ENCODE results near the gene TNS3. TPM values are rescaled to one million over a fixed set of nuclear protein-coding genes. Genes with fewer than 3 reads are reported as not detected.

The TNS3 gene
- total RNA-seq, 1 donor from 2014 or later: 120 TPM

DNA sequence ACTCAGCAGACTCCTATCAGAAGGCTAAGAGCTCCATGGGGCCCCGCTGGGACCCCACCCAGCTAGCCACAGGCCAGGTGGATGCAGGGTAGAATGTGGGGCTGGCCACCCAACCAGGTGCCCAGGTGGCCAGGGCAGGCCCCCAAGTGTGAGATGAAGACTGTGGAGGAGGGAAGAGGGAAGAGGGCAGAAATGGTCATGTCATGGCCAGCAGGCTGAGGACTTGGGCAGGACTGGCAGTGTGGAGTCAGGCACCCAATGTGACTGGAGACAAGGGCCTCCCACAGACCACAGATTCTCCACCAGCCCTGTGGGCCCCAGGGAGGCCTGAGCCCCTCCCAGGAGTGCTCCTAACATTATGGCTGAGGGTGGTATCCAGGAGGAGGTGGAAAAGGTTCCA is 141.6 kb downstream of the TNS3 start:
- Mint-ChIP-seq H3K9me3 (ENCODE audit: low read depth) (no peaks in the 10 kb centered on the region), H3K27ac (no peak overlapping the region), H3K27me3 (no peaks in the 10 kb centered on the region), H3K4me1 (ENCODE audit: low read depth) (peaks cover 26% of the 10 kb centered on the region), H3K4me3 (ENCODE audit: low read depth) (no peak overlapping the region), H3K36me3 (ENCODE audit: insufficient read depth) (peaks cover 14% of the 10 kb centered on the region)
- no peak for DNase-seq (ENCODE audit: low spot score, unreplicated experiment)
- TF ChIP-seq, protein P1, sequence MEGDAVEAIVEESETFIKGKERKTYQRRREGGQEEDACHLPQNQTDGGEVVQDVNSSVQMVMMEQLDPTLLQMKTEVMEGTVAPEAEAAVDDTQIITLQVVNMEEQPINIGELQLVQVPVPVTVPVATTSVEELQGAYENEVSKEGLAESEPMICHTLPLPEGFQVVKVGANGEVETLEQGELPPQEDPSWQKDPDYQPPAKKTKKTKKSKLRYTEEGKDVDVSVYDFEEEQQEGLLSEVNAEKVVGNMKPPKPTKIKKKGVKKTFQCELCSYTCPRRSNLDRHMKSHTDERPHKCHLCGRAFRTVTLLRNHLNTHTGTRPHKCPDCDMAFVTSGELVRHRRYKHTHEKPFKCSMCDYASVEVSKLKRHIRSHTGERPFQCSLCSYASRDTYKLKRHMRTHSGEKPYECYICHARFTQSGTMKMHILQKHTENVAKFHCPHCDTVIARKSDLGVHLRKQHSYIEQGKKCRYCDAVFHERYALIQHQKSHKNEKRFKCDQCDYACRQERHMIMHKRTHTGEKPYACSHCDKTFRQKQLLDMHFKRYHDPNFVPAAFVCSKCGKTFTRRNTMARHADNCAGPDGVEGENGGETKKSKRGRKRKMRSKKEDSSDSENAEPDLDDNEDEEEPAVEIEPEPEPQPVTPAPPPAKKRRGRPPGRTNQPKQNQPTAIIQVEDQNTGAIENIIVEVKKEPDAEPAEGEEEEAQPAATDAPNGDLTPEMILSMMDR (IDR thresholded peaks at IDR 0.05; ENCODE audit: unreplicated experiment): no peak

DNA sequence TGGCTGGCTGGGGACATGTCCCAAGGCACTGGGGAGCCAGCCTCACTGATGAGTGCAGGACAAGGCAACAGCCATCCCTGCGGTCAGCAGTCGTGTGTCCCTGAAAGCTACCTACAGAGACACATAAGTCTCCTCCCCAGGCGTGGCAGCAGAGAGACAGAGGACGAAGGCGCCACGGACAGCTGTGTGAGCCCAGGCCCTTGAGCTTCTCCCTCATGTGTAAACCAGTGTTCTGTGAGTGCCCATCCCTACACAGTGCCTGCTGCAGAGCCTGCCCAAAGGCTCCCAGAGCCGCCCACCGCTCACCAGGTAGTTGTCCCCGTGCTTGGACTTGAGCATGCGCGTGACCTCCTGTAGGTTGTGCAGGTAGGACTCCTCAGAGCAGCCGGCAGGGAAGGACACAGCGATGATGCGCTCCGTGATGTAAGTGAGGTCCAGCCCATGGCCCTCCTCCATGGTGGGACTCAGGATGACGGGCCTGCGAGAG is 142.7 kb downstream of the TNS3 start:
- H3K36me3 Mint-ChIP-seq (ENCODE audit: insufficient read depth): peaks cover 18% of the 10 kb centered on the region
- no peak overlapping the region for H3K4me3 Mint-ChIP-seq (ENCODE audit: low read depth)
- DNase-seq (ENCODE audit: low spot score, unreplicated experiment): no peak
- H3K27ac Mint-ChIP-seq: peak overlapping the region; percentile 73
- peaks cover 20% of the 10 kb centered on the region for H3K4me1 Mint-ChIP-seq (ENCODE audit: low read depth)
- TF ChIP-seq, protein P1 (IDR thresholded peaks at IDR 0.05; ENCODE audit: unreplicated experiment): no peak
- H3K9me3 Mint-ChIP-seq (ENCODE audit: low read depth): no peaks in the 10 kb centered on the region
- no peaks in the 10 kb centered on the region for H3K27me3 Mint-ChIP-seq

DNA sequence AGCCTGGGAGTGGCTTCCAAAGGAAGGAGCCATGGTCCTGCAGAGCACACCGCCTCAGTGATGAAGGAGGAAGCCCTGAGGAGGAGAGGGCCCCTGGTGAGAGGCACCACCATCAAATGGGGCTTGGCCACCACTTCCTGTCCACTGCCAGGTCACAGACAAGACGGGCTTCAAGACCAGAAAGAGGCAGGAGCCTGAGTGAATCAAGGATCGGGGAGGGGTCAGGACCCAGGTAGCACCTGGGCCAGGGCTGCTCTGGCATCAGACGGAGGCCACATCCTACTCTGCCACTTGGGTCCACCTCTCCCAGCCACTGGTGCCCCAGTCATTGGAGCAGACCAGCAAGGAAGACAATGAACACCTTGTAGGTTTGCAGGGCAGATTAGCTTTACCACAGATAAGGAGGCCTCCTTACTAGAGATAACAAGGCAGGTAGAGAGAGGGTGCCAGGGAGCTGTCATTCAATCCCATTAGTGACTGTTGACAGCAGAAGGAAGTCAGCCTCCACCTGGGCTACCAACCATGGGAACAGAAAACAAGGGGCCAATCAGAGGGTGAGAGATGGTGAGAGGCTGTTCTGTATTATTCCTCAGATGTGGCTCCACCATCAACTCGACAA is 143.4 kb downstream of the TNS3 start:
- H3K36me3 Mint-ChIP-seq (ENCODE audit: insufficient read depth): peaks cover 21% of the 10 kb centered on the region
- no peaks in the 10 kb centered on the region for H3K9me3 Mint-ChIP-seq (ENCODE audit: low read depth)
- H3K27me3 Mint-ChIP-seq: no peaks in the 10 kb centered on the region
- DNase-seq (ENCODE audit: low spot score, unreplicated experiment): no peak
- no peak overlapping the region for H3K4me3 Mint-ChIP-seq (ENCODE audit: low read depth)
- peaks cover 18% of the 10 kb centered on the region for H3K4me1 Mint-ChIP-seq (ENCODE audit: low read depth)
- peak overlapping the region; percentile 73 for H3K27ac Mint-ChIP-seq
- TF ChIP-seq, protein P1 (IDR thresholded peaks at IDR 0.05; ENCODE audit: unreplicated experiment): no peak

DNA sequence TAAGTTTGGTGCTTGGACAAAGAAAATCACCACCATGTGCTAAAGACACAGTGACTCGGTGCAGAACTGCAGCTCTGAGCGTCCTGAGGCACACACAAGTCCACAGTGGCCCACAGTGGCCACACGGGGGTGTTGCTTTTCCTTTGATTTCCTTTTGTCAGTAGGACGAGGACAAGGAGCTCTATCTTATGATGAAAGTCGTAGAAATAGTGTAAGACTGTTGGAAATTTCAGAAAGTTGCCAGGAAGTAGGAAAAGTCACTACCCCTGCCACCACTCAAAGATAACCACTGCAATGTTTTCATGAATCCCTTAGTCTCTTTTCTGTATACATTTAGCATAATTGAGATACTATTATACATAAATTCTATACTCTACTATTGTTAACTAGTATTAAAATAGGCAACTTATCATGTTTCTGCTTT is 146.0 kb downstream of the TNS3 start:
- H3K27ac Mint-ChIP-seq: peak overlapping the region; percentile 50

DNA sequence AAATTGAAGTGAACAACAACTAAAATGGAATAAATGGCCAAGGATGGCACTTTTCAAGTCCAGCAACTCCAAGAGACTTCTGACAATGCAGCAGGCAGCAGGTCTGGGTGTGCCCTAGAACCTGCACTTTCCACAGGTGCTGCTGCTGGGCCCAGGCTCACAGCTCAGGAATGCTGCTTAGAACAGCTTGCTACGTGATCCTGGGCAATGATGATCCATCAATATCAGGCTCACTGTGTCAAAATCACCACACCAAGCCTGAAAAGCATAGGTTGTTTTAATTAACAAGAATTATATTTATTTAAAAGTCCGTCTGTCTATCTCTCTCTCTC is 148.4 kb downstream of the TNS3 start:
- Mint-ChIP-seq H3K4me1 (ENCODE audit: low read depth) (peaks cover 14% of the 10 kb centered on the region), H3K36me3 (ENCODE audit: insufficient read depth) (peaks cover 31% of the 10 kb centered on the region), H3K27ac (no peak overlapping the region), H3K9me3 (ENCODE audit: low read depth) (no peaks in the 10 kb centered on the region), H3K4me3 (ENCODE audit: low read depth) (no peak overlapping the region), H3K27me3 (no peaks in the 10 kb centered on the region)
- no peak for DNase-seq (ENCODE audit: low spot score, unreplicated experiment)
- TF ChIP-seq, protein P1 (IDR thresholded peaks at IDR 0.05; ENCODE audit: unreplicated experiment): no peak

More for the DNA sequence above, 146.0 kb downstream of the TNS3 start:
- H3K9me3 Mint-ChIP-seq (ENCODE audit: low read depth): no peaks in the 10 kb centered on the region
- peaks cover 28% of the 10 kb centered on the region for H3K36me3 Mint-ChIP-seq (ENCODE audit: insufficient read depth)
- H3K27me3 Mint-ChIP-seq: no peaks in the 10 kb centered on the region
- TF ChIP-seq, protein P1 (IDR thresholded peaks at IDR 0.05; ENCODE audit: unreplicated experiment): peak; percentile 69
- no peak overlapping the region for H3K4me3 Mint-ChIP-seq (ENCODE audit: low read depth)
- H3K4me1 Mint-ChIP-seq (ENCODE audit: low read depth): peaks cover 10% of the 10 kb centered on the region
- no peak for DNase-seq (ENCODE audit: low spot score, unreplicated experiment)

All from progenitor cell of endocrine pancreas (in vitro differentiated cells).